Stimulated activated CD4-positive, alpha-beta T cell treated with anti-CD3 and anti-CD28 coated beads, Interleukin-1b, Interleukin-23, amount 100 ng/mL, for 4 hours (primary cell): Measurements from ENCODE around the gene UQCRC1.

Experiments used
- DNase-seq, 2 donors: peaks; one replicate each; pipeline ENCODE4 v3.0.0-alpha.2; 2020; ENCODE audit warnings: low read depth in 2 of 2

UQCRC1 gene

GRCh38 chr3:48609088-48610005, at the start of gene UQCRC1:
TSS of gene UQCRC1 (minus strand) at chr3:48609646. CDS start at chr3:48609620, 26 bp downstream.
- peak; percentile 86 to 87 for DNase-seq

DNA sequence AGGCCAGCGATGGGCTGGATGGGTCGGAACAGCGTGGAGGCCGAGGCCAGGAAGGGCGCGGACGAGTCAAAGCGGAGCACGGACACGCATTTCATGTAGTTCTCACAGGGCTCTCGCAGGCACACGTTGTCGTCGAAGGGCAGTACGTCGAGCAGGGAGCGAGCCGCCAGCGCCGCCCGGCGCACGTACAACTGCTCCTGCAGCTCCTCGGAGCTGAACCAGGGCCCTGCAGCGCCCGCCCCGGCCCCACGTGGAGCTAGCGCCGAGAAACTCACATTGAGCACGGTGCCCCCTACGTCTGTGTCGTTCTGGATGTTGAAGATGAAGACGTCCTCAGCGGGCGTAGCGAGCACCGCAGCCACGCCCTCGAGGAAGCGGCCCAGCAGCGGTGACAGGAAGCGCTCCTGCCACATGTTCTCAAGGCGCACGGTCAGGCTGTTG, 47.4 kb upstream of the UQCRC1 start:
- DNase-seq = peak in 1 of 2 donors; percentile 24

DNA sequence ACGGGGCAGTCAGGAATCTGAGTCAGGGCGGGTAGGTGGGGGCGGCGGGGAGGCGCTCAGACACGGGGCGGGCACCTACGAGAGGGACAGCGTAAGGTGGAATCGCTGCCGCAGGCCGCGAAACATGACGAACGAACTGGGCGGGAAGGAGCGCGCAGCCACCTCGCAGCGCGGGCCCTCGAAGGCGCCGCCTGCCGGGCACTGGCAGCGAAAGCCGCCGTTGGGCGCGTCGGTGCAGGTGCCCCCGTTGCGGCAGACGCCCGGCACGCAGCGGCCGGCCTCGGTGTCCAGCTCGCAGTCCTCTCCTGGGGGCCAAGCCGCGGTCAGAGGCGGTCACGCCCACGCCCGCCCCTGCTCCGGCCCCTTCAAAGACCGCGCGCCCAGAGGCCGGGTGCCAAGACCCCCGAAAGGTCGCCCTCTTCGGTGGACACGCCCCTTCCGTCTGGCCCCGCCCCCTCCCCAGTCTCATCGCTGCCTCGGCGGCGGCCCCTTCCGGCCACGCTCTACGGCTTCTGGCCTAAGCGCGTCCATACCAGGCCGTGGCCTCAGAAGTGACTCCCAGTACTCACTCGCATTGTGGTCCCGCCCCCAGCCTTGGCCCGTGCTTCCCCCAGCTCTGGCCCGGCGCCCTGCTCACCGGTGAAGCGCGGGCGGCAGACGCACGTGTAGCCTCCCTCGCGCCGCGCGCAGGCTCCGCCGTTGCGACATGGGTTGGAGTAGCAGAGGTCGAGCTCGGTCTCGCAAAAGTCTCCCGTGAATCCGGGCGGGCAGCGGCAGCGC, 46.8 kb upstream of the UQCRC1 start:
- peak; percentile 79 to 84 for DNase-seq

DNA sequence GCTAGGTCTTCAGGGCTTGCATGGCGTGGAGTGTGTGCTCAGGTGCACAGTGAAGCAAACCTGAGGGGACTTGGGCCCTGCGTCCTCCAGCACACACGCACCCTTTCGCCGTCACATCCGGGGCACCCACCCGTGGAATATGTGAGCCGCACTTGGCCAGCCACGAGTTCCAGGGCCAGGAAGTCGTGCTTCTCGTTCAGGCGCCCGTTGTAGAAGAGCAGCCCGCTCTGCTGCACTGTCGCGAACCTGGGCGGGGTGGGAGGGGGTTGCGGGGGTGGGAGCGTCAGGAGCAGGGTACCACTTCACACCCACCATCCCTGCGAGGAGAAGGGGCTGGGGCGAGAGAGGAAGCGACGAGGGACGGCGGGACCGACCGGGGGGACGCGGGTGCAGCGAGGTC, 46.2 kb upstream of the UQCRC1 start:
- DNase-seq = no peak

- DNase-seq = no peak
Measured at GRCh38 chr3:48655063-48655462, 45.6 kb upstream of the UQCRC1 start.

GRCh38 chr3:48652923-48653715, 43.7 kb upstream of the UQCRC1 start:
- DNase-seq = no peak

DNA sequence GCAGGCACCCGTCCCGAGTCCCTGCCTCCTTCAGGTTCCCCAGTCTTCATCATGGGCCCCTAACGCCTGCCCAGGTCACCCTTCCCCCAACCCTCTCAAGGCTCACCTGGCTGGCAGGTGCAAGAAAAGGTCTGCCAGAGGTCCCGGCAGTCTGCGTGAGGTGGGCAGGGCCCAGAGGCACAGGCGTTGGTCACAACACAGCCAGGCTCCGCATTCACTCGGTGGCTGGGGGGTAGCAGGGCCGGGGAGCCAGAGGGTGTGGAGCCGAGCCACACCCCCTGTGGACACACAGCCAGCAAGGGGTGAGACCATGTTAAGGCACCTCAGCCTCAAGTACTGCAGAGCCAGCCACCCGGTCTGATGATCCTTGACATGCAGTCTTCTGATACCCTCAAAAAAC, 42.3 kb upstream of the UQCRC1 start:
- DNase-seq = no peak

GRCh38 chr3:48650723-48651122, 41.3 kb upstream of the UQCRC1 start:
- no peak for DNase-seq

GRCh38 chr3:48648188-48648850, 38.9 kb upstream of the UQCRC1 start:
- no peak for DNase-seq

DNA sequence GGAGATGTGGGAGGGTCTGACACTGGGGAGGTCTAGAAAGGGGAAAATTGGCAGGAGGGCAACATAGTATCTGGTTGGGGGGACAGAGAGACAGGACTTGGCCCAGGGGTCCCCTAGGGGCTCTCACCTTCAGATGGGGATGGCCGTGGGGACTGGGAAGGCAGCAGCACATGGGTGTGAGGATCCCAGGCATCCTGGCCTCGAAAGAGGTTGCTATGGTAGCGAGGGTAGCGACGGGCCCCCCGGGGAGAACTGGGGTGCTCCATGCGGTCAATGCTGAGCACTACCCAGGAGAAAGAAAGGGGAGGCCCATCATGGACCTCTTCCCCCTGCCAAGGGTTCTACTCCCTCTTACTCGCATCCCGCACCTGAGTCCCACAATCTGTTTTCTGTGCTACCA, 38.3 kb upstream of the UQCRC1 start:
- no peak for DNase-seq

- DNase-seq = no peak
Measured at GRCh38 chr3:48644898-48645760, 35.7 kb upstream of the UQCRC1 start.

GRCh38 chr3:48642605-48643004, 33.2 kb upstream of the UQCRC1 start:
- no peak for DNase-seq

- DNase-seq = no peak
Measured at GRCh38 chr3:48641396-48641795, 31.9 kb upstream of the UQCRC1 start.

DNA sequence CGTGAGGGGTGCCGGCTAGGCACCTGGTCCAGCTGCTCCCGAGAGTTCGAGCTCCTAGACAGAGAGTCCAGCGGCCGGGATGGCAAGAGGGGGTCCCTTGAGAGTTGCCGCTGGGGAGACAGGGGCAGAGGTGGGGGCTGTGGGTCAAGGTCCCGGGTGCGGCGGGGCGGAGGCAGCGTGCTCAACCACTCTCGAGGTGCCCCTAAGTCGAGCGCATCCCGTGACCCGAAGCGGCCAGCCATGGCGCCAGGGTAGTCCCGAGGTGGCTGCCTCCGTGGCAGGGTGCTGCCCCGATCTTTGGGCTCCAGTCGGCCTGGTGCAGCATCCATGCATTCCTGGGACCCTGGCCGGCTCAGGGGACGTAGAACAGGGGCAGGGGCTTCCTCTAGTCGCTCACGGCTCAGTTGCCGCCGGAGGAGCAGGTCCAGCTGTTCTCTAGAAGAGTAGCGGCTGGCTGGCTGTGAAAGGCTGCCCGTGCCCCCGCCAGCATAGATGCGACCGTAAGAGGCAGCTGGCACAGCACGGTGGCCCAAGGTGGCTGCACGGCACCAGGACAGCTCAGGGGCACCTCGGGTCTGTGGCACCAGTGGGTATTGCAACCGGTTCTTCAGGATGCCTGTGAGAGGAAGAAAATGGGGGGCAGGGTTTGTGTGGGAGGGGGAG, 30.6 kb upstream of the UQCRC1 start:
- DNase-seq = no peak

DNA sequence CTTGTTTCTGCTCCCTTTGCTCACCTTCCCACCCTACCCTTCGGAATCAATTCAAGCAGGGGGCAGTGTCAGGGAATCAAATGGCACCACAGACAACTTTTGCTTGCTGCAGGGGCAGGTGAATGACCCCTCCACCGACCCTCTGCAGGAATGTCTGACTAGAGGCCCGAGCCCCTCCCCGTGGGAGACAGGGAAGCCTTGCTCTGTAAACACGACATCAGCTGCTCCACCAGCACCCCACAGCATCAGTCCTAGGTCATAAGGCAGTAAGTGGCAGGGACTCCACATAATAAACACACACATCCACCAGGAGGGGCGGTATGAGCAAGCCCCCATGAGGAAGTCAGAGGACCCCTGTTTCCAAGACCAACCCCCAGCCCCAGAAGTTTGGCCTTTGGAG, 27.9 kb upstream of the UQCRC1 start:
- no peak for DNase-seq

DNA sequence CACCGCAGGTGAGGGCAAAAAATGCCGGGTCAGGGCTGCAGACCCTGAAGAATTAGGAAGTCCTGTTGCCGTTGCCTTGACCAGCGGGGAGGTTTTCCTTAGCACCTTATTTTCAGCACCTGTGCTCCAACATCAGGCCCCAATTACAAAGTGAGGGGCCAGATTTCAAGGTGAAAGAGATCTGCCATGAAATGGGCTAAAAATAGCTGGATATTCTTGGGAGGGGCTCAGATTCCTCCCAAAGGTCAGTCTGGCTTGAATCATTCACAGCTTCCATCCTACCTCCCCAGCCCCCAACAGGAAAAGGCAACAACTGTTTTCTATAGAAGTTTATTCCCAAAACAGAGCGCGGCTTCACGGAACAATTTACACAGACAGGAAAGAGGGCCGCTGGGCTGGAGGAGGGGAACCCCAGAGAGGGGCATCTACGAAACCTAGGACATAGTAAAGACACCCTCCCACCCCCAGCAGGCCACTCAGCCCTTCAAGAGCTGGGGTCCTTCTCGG, 26.8 kb upstream of the UQCRC1 start:
- DNase-seq = no peak

- peak; percentile 84 to 93 for DNase-seq
Measured at GRCh38 chr3:48635222-48636021, 26.0 kb upstream of the UQCRC1 start, which contains the start of gene SLC26A6. TSS of gene SLC26A6 (minus strand) at chr3:48635461. CDS start at chr3:48635393, 68 bp downstream.

- peak; percentile 39 to 55 for DNase-seq
Measured at GRCh38 chr3:48634661-48635221, 25.3 kb upstream of the UQCRC1 start.
